Measurements from ENCODE around the gene ZCCHC24. TPM values are rescaled to one million over a fixed set of nuclear protein-coding genes. Genes with fewer than 3 reads are reported as not detected.

ZCCHC24 gene
- polyA plus RNA-seq, 1 of the 3 experiments (the other 2 are of a cell fraction): 15.8 TPM

DNA sequence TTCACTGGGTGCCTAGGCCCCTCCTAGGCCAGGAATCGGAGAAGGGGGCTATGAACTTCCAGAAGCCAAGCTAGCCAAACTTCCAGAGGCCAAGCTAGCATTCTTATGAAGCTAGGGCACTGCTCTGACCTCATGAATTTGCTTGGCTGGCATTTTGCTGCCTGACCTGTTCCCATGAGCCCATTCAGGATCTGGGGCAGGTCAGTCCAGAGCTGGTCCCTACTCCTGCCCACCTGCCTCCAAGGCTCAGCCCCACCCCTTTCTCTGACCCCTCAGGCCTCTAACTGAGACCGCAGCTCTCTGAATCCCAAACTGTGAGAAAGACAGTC lies 99.4 kb downstream of the ZCCHC24 start (continued):
- TF ChIP-seq RXRA (IDR thresholded peaks at IDR 0.05; ENCODE audit: borderline replicate concordance, low read depth) (no peak), GATA2 (CRISPR knock-in tag; IDR thresholded peaks at IDR 0.05) (no peak), GABPA (IDR thresholded peaks at IDR 0.05; ENCODE audit: low read depth) (no peak), SMC3 (IDR thresholded peaks at IDR 0.05; ENCODE audit: low read depth, low read length) (no peak)
- TF ChIP-seq, protein P1, sequence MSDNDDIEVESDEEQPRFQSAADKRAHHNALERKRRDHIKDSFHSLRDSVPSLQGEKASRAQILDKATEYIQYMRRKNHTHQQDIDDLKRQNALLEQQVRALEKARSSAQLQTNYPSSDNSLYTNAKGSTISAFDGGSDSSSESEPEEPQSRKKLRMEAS (IDR thresholded peaks at IDR 0.05; ENCODE audit: low read depth): no peak

GRCh38 chr10:79345241-79346011 lies 100.0 kb downstream of the ZCCHC24 start:
- Histone ChIP-seq H3K36me3 (replicated peaks in 1 of 2; ENCODE audit: control insufficient read depth in 1 of 2, insufficient read depth in 2 of 2, low read length in 1 of 2) (peaks cover 14 to 17% of the 10 kb centered on the region in 2 experiments), H3K9me3 (no peaks in the 10 kb centered on the region), H3K79me2 (ENCODE audit: insufficient read depth) (peaks cover 35% of the 10 kb centered on the region), H3K4me2 (no peak overlapping the region), H4K20me1 (ENCODE audit: insufficient read depth) (peaks cover 18% of the 10 kb centered on the region; the same call in 1 of the 2 replicates), H2AFZ (ENCODE audit: low read depth) (no peak overlapping the region), H3F3A (replicated peaks; ENCODE audit: insufficient read depth) (no peaks in the 10 kb centered on the region), H3K27me3 (ENCODE audit: insufficient read depth) (no peaks in the 10 kb centered on the region), H3K4me3 (ENCODE audit: low read depth in 2 of 2, low read length in 1 of 2) (no peak overlapping the region), H3K4me1 (ENCODE audit: control insufficient read depth in 1 of 2, insufficient read depth in 2 of 2, low read depth in 1 of 2, low read length in 1 of 2) (peaks cover 13 to 64% of the 10 kb centered on the region in 2 experiments; a peak in 3 of 4 replicates), H3K9me2 (no peaks in the 10 kb centered on the region), H3K27ac (ENCODE audit: low read depth in 2 of 2, low read length in 1 of 2) (no peak overlapping the region), H3K9ac (no peak overlapping the region)
- WGBS (ENCODE audit: low lambda C conversion rate): 94% methylated on average over 3 of the region's 5 CpGs
- ChIA-PET POLR2A (interaction anchor here (0.6 to 2.4 kb wide), 2 partner anchors 103 to 105 kb away, joined by 4 to 7 read pairs; no protein-coding TSS in a partner anchor), CTCF (interaction anchor here (0.6 to 2.2 kb wide), 9 partner anchors 11 to 1073 kb away, joined by 3 to 11 read pairs (median 4); no protein-coding TSS in a partner anchor)
- TF ChIP-seq, protein P2, sequence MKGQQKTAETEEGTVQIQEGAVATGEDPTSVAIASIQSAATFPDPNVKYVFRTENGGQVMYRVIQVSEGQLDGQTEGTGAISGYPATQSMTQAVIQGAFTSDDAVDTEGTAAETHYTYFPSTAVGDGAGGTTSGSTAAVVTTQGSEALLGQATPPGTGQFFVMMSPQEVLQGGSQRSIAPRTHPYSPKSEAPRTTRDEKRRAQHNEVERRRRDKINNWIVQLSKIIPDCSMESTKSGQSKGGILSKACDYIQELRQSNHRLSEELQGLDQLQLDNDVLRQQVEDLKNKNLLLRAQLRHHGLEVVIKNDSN (IDR thresholded peaks at IDR 0.05; ENCODE audit: borderline replicate concordance, low read depth): no peak
- TF ChIP-seq FOXM1 (IDR thresholded peaks at IDR 0.05; ENCODE audit: low read depth): no peak
- TF ChIP-seq ZBTB33 (IDR thresholded peaks at IDR 0.05; ENCODE audit: borderline replicate concordance, low read depth): no peak
- TF ChIP-seq SIN3A (IDR thresholded peaks at IDR 0.05; ENCODE audit: borderline replicate concordance, low read depth, low read length): no peak
- no peak for TF ChIP-seq SMC3 (IDR thresholded peaks at IDR 0.05; ENCODE audit: low read depth, low read length)
- TF ChIP-seq MEF2A (IDR thresholded peaks at IDR 0.05; ENCODE audit: borderline replicate concordance, low read depth): no peak
- no peak for TF ChIP-seq FOXJ3 (CRISPR knock-in tag; IDR thresholded peaks at IDR 0.05)
- TF ChIP-seq ELF1 (IDR thresholded peaks at IDR 0.05): no peak
- TF ChIP-seq EZH2phosphoT487 (IDR thresholded peaks at IDR 0.05; ENCODE audit: borderline replicate concordance, low read depth): no peak
- no peak for TF ChIP-seq POLR2AphosphoS5 (IDR thresholded peaks at IDR 0.05; ENCODE audit: low read depth, low read length)
- no peak for TF ChIP-seq JUND (IDR thresholded peaks at IDR 0.05)
- TF ChIP-seq NFIC (IDR thresholded peaks at IDR 0.05; ENCODE audit: borderline replicate concordance): no peak
- no peak for TF ChIP-seq TAF1 (IDR thresholded peaks at IDR 0.05; ENCODE audit: borderline replicate concordance, low read depth, low read length)
- TF ChIP-seq, protein P3, sequence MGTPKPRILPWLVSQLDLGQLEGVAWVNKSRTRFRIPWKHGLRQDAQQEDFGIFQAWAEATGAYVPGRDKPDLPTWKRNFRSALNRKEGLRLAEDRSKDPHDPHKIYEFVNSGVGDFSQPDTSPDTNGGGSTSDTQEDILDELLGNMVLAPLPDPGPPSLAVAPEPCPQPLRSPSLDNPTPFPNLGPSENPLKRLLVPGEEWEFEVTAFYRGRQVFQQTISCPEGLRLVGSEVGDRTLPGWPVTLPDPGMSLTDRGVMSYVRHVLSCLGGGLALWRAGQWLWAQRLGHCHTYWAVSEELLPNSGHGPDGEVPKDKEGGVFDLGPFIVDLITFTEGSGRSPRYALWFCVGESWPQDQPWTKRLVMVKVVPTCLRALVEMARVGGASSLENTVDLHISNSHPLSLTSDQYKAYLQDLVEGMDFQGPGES (IDR thresholded peaks at IDR 0.05; ENCODE audit: low read depth, low read length): no peak
- no peak for TF ChIP-seq GABPA (IDR thresholded peaks at IDR 0.05; ENCODE audit: low read depth)
- no peak for TF ChIP-seq REST (IDR thresholded peaks at IDR 0.05; ENCODE audit: low read depth, low read length)
- TF ChIP-seq TCF12 (IDR thresholded peaks at IDR 0.05): no peak
- TF ChIP-seq, protein P4, sequence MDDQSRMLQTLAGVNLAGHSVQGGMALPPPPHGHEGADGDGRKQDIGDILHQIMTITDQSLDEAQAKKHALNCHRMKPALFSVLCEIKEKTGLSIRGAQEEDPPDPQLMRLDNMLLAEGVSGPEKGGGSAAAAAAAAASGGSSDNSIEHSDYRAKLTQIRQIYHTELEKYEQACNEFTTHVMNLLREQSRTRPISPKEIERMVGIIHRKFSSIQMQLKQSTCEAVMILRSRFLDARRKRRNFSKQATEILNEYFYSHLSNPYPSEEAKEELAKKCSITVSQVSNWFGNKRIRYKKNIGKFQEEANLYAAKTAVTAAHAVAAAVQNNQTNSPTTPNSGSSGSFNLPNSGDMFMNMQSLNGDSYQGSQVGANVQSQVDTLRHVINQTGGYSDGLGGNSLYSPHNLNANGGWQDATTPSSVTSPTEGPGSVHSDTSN (IDR thresholded peaks at IDR 0.05): no peak
- TF ChIP-seq RCOR1 (IDR thresholded peaks at IDR 0.05; ENCODE audit: low read length): no peak
- no peak for TF ChIP-seq GATA2 (CRISPR knock-in tag; IDR thresholded peaks at IDR 0.05)
- DNase-seq: no peak

All from SK-N-SH (cell line).